Measurements from ENCODE around the gene ATG2B. TPM values are rescaled to one million over a fixed set of nuclear protein-coding genes. Genes with fewer than 3 reads are reported as not detected.

The ATG2B gene
- total and polyA plus RNA-seq, 9 of the 15 experiments (the other 6 are each of a cell fraction or from before 2014, with no cell fraction given): 0.83 to 12.9 (median 8.7) TPM

DNA sequence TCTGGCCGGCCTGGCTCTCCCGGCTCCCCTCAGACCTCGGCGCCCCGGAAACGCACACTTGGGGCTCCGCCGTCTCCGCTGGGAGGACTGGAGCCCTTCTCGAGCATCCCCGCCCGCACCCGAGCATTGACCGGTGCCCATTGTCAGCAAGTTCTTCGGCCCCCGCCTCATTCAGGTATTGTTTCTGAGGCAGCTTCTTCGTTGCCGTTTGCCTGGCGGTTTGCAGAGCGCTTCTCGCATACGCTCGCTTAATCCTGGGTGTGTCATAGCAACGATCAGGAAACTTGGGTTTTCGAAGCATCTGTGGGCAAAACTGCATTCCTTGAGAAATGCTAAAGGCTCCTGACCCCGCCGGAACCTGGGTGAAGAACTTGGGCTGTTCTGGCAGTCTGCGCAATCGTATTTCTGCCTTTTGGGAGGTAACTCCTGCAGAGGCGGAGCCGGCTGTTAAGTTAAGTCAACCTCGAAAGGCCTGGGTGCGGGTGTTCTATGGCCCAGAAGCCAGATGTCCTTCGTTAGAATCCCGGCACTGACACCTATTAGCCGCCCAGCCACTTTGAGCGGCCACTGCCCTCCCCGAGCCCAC lies 703 bp upstream of the ATG2B start (continued):
- TF ChIP-seq, protein P1, sequence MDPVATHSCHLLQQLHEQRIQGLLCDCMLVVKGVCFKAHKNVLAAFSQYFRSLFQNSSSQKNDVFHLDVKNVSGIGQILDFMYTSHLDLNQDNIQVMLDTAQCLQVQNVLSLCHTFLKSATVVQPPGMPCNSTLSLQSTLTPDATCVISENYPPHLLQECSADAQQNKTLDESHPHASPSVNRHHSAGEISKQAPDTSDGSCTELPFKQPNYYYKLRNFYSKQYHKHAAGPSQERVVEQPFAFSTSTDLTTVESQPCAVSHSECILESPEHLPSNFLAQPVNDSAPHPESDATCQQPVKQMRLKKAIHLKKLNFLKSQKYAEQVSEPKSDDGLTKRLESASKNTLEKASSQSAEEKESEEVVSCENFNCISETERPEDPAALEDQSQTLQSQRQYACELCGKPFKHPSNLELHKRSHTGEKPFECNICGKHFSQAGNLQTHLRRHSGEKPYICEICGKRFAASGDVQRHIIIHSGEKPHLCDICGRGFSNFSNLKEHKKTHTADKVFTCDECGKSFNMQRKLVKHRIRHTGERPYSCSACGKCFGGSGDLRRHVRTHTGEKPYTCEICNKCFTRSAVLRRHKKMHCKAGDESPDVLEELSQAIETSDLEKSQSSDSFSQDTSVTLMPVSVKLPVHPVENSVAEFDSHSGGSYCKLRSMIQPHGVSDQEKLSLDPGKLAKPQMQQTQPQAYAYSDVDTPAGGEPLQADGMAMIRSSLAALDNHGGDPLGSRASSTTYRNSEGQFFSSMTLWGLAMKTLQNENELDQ (CRISPR knock-in tag; IDR thresholded peaks at IDR 0.05; ENCODE audit: borderline replicate concordance): no peak
- no peak for TF ChIP-seq SAP30 (IDR thresholded peaks at IDR 0.05; ENCODE audit: borderline replicate concordance, insufficient read depth, low read depth, low read length, poor library complexity, severe bottlenecking)
- TF ChIP-seq ZBTB8A (IDR thresholded peaks at IDR 0.05; ENCODE audit: partially characterized antibody): no peak
- peak; percentile 16; the same call in 1 of the 2 replicates for TF ChIP-seq RFX1 (IDR thresholded peaks at IDR 0.05)
- TF ChIP-seq SP1 (CRISPR knock-in tag; IDR thresholded peaks at IDR 0.05): 0 out of 2 replicates have a peak, but pooled peaks have one; percentile 5
- TF ChIP-seq, protein P2, sequence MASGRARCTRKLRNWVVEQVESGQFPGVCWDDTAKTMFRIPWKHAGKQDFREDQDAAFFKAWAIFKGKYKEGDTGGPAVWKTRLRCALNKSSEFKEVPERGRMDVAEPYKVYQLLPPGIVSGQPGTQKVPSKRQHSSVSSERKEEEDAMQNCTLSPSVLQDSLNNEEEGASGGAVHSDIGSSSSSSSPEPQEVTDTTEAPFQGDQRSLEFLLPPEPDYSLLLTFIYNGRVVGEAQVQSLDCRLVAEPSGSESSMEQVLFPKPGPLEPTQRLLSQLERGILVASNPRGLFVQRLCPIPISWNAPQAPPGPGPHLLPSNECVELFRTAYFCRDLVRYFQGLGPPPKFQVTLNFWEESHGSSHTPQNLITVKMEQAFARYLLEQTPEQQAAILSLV (tag; IDR thresholded peaks at IDR 0.05): no peak
- no peak for TF ChIP-seq PHF21A (IDR thresholded peaks at IDR 0.05; ENCODE audit: borderline replicate concordance, low read depth)
- no peak for TF ChIP-seq SRSF9 (IDR thresholded peaks at IDR 0.05; ENCODE audit: borderline replicate concordance, low read depth, low read length)
- no peak for TF ChIP-seq MTF1 (CRISPR knock-in tag; IDR thresholded peaks at IDR 0.05; ENCODE audit: borderline replicate concordance)
- TF ChIP-seq, protein P3, sequence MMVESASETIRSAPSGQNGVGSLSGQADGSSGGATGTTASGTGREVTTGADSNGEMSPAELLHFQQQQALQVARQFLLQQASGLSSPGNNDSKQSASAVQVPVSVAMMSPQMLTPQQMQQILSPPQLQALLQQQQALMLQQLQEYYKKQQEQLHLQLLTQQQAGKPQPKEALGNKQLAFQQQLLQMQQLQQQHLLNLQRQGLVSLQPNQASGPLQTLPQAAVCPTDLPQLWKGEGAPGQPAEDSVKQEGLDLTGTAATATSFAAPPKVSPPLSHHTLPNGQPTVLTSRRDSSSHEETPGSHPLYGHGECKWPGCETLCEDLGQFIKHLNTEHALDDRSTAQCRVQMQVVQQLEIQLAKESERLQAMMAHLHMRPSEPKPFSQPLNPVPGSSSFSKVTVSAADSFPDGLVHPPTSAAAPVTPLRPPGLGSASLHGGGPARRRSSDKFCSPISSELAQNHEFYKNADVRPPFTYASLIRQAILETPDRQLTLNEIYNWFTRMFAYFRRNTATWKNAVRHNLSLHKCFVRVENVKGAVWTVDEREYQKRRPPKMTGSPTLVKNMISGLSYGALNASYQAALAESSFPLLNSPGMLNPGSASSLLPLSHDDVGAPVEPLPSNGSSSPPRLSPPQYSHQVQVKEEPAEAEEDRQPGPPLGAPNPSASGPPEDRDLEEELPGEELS (CRISPR knock-in tag; IDR thresholded peaks at IDR 0.05; ENCODE audit: borderline replicate concordance): no peak
- TF ChIP-seq, protein P4, sequence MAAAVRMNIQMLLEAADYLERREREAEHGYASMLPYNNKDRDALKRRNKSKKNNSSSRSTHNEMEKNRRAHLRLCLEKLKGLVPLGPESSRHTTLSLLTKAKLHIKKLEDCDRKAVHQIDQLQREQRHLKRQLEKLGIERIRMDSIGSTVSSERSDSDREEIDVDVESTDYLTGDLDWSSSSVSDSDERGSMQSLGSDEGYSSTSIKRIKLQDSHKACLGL (CRISPR knock-in tag; IDR thresholded peaks at IDR 0.05; ENCODE audit: borderline replicate concordance, poor library complexity, severe bottlenecking): no peak
- TF ChIP-seq, protein P5, sequence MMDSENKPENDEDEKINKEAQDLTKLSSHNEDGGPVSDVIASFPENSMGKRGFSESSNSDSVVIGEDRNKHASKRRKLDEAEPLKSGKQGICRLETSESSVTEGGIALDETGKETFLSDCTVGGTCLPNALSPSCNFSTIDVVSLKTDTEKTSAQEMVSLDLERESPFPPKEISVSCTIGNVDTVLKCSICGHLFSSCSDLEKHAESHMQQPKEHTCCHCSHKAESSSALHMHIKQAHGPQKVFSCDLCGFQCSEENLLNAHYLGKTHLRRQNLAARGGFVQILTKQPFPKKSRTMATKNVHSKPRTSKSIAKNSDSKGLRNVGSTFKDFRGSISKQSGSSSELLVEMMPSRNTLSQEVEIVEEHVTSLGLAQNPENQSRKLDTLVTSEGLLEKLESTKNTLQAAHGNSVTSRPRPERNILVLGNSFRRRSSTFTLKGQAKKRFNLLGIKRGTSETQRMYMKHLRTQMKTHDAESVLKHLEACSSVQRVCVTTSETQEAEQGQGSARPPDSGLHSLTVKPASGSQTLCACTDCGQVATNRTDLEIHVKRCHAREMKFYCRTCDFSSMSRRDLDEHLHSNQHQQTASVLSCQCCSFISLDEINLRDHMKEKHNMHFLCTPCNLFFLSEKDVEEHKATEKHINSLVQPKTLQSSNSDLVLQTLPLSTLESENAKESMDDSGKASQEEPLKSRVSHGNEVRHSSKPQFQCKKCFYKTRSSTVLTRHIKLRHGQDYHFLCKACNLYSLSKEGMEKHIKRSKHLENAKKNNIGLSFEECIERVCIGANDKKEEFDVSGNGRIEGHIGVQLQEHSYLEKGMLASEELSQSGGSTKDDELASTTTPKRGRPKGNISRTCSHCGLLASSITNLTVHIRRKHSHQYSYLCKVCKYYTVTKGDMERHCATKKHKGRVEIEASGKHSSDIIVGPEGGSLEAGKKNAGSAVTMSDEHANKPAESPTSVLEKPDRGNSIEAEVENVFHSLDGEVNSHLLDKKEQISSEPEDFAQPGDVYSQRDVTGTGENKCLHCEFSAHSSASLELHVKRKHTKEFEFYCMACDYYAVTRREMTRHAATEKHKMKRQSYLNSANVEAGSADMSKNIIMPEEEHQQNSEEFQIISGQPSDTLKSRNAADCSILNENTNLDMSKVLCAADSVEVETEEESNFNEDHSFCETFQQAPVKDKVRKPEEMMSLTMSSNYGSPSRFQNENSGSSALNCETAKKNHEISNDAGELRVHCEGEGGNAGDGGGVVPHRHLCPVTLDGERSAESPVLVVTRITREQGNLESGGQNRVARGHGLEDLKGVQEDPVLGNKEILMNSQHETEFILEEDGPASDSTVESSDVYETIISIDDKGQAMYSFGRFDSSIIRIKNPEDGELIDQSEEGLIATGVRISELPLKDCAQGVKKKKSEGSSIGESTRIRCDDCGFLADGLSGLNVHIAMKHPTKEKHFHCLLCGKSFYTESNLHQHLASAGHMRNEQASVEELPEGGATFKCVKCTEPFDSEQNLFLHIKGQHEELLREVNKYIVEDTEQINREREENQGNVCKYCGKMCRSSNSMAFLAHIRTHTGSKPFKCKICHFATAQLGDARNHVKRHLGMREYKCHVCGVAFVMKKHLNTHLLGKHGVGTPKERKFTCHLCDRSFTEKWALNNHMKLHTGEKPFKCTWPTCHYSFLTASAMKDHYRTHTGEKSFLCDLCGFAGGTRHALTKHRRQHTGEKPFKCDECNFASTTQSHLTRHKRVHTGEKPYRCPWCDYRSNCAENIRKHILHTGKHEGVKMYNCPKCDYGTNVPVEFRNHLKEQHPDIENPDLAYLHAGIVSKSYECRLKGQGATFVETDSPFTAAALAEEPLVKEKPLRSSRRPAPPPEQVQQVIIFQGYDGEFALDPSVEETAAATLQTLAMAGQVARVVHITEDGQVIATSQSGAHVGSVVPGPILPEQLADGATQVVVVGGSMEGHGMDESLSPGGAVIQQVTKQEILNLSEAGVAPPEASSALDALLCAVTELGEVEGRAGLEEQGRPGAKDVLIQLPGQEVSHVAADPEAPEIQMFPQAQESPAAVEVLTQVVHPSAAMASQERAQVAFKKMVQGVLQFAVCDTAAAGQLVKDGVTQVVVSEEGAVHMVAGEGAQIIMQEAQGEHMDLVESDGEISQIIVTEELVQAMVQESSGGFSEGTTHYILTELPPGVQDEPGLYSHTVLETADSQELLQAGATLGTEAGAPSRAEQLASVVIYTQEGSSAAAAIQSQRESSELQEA (IDR thresholded peaks at IDR 0.05; ENCODE audit: low read depth): no peak
